OCI-LY3 (cell line): ENCODE results near the gene RNF217.

Source experiments
- CTCF ChIP-seq: fragments of 200-600, 300-600 bp; sonication (generic); IDR thresholded peaks from 2 replicates; pipeline ENCODE4 v1.5.1; 2014; ENCODE audit warnings: antibody characterized with exemption, low read length, low read depth
- EZH2phosphoT487 ChIP-seq: fragments of 200-600 bp; shearing (Covaris generic); IDR thresholded peaks from 2 replicates; pipeline ENCODE4 v1.6.1; 2018; ENCODE audit warnings: antibody characterized with exemption, mixed run types, low read depth

- TF ChIP-seq CTCF (no peak), EZH2phosphoT487 (no peak)
Measured at GRCh38 chr6:125057392-125058246, 95.4 kb downstream of the RNF217 start.
